GM12873 (cell line): ENCODE data around the gene RAF1.

Experiments used
- CTCF ChIP-seq: IDR thresholded peaks from 2 replicates; pipeline ENCODE4 v1.5.1; 2012; ENCODE audit warnings: low read depth, mild to moderate bottlenecking, moderate library complexity, low read length, control low read depth; ENCODE audit not compliant: insufficient read depth; ENCODE audit errors: missing control alignments

Gene RAF1

GRCh38 chr3:12663936-12664908 lies at the start of gene RAF1:
TSS of gene RAF1 (minus strand) at chr3:12664117. CDS start at chr3:12618721, 45,396 bp downstream.
- no peak for TF ChIP-seq CTCF

GRCh38 chr3:12710062-12710461 lies 46.1 kb upstream of the RAF1 start:
- TF ChIP-seq CTCF = no peak

- no peak for TF ChIP-seq CTCF
These were observed 45.4 kb upstream of the RAF1 start for GRCh38 chr3:12709334-12709733.

GRCh38 chr3:12708584-12709192 lies 44.8 kb upstream of the RAF1 start:
- no peak for TF ChIP-seq CTCF

GRCh38 chr3:12707449-12707848 lies 43.5 kb upstream of the RAF1 start:
- TF ChIP-seq CTCF = no peak

GRCh38 chr3:12706504-12707253 lies 42.8 kb upstream of the RAF1 start:
- peak; percentile 91 for TF ChIP-seq CTCF

- no peak for TF ChIP-seq CTCF
These were observed 42.1 kb upstream of the RAF1 start for GRCh38 chr3:12705981-12706380.
